Nephron progenitor cell (in vitro differentiated cells): ENCODE results near the gene C3.
A peak's percentile ranks its signal among the peaks of the same experiment; 100 is the strongest.

ENCODE experiments used
- DNase-seq: peaks from one replicate; pipeline ENCODE4 v3.0.0; 2021
- H3K27ac Mint-ChIP-seq: 2 replicates; pipeline ENCODE4 v1.8.0; 2021; ENCODE audit warnings: mild to moderate bottlenecking, moderate library complexity, mixed read lengths
- H3K27me3 Mint-ChIP-seq: 2 replicates; pipeline ENCODE4 v1.8.0; 2021; ENCODE audit warnings: mild to moderate bottlenecking, low read depth, mixed read lengths; ENCODE audit not compliant: poor library complexity
- H3K36me3 Mint-ChIP-seq: 2 replicates; pipeline ENCODE4 v1.8.0; 2021; ENCODE audit warnings: low read depth, mixed read lengths
- H3K4me1 Mint-ChIP-seq: 2 replicates; pipeline ENCODE4 v1.8.0; 2021; ENCODE audit warnings: mixed read lengths
- H3K4me3 Mint-ChIP-seq: 2 replicates; pipeline ENCODE4 v1.8.0; 2021; ENCODE audit warnings: mild to moderate bottlenecking, moderate library complexity, mixed read lengths
- H3K9me3 Mint-ChIP-seq: 2 replicates; pipeline ENCODE4 v1.8.0; 2021; ENCODE audit warnings: mild to moderate bottlenecking, moderate library complexity, mixed read lengths
- CTCF ChIP-seq: fragments of 200-600 bp; sonication (generic); IDR thresholded peaks from 2 replicates; pipeline ENCODE4 v1.5.0; 2021; ENCODE audit warnings: antibody characterized with exemption

Gene C3

DNA sequence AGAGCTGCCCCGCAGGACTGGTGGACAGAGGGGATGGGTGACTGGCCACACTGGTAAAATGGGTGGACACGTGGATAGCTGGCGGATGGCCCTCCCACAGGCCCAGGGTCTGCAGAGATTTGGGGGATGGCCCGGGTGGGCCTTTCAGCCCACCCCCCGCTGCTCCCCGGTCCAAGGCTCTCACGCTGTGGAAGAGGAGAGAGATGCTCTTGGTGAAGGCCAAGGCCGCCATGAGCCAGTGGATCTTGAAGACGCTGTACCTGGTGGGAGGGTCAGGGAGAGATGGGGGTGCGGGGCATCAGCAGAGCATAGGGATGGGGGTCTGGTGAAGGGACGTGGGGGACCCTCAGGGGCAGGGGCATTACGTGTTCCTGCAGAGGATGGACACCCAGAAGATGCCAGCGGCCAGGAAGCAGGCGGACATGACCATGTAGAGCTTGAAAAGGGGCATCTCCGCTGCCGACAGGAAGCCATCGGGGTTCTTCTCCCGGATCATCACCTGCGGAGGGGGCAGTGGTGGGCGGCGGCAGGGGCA lies 12.4 kb upstream of the C3 start:
- no peak overlapping the region for H3K27ac Mint-ChIP-seq
- H3K9me3 Mint-ChIP-seq: peaks cover 5% of the 10 kb centered on the region
- TF ChIP-seq CTCF: no peak
- peaks cover 51% of the 10 kb centered on the region for H3K4me1 Mint-ChIP-seq
- DNase-seq: no peak
- H3K27me3 Mint-ChIP-seq: no peaks in the 10 kb centered on the region
- H3K36me3 Mint-ChIP-seq: peaks cover 11% of the 10 kb centered on the region
- H3K4me3 Mint-ChIP-seq: no peak overlapping the region

DNA sequence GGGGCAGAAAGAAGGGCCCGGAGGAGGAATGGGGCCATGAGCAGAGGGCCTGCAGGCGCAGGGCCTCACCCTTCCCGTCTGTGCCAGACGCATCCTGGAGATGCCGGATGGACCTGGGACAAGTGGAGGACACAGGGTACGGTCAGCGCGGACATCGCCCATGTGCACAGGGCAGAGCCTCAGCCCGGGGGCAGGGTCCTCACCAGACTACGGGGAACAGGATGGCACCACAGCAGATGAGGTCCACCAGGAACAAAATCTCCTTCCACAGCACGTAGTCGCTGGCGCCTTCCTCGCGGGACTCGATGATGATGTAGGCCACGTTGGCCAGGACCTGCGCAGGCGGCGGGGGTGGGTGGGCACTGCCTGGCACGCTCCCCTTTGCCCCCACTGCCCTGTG lies 11.4 kb upstream of the C3 start:
- no peak for TF ChIP-seq CTCF
- peaks cover 50% of the 10 kb centered on the region for H3K4me1 Mint-ChIP-seq
- no peaks in the 10 kb centered on the region for H3K27me3 Mint-ChIP-seq
- H3K36me3 Mint-ChIP-seq: peaks cover 11% of the 10 kb centered on the region
- peaks cover 5% of the 10 kb centered on the region for H3K9me3 Mint-ChIP-seq
- no peak overlapping the region for H3K27ac Mint-ChIP-seq
- H3K4me3 Mint-ChIP-seq: no peak overlapping the region
- DNase-seq: no peak

GRCh38 chr19:6730941-6731670 lies 10.7 kb upstream of the C3 start:
- Mint-ChIP-seq H3K27ac (no peak overlapping the region), H3K36me3 (peaks cover 11% of the 10 kb centered on the region), H3K4me1 (peaks cover 44% of the 10 kb centered on the region), H3K27me3 (no peaks in the 10 kb centered on the region), H3K9me3 (peaks cover 5% of the 10 kb centered on the region), H3K4me3 (no peak overlapping the region)
- no peak for TF ChIP-seq CTCF
- DNase-seq: no peak

GRCh38 chr19:6730153-6730804 lies 9.8 kb upstream of the C3 start:
- H3K9me3 Mint-ChIP-seq: peaks cover 5% of the 10 kb centered on the region
- H3K4me1 Mint-ChIP-seq: peaks cover 40% of the 10 kb centered on the region
- no peak for TF ChIP-seq CTCF
- peaks cover 11% of the 10 kb centered on the region for H3K36me3 Mint-ChIP-seq
- peaks cover 3% of the 10 kb centered on the region for H3K27me3 Mint-ChIP-seq
- H3K27ac Mint-ChIP-seq: no peak overlapping the region
- DNase-seq: peak; percentile 81
- H3K4me3 Mint-ChIP-seq: peak overlapping the region; percentile 47

- H3K4me1 Mint-ChIP-seq: peaks cover 37% of the 10 kb centered on the region
- no peak for DNase-seq
- H3K4me3 Mint-ChIP-seq: peak overlapping the region; percentile 36
- no peak overlapping the region for H3K27ac Mint-ChIP-seq
- peaks cover 11% of the 10 kb centered on the region for H3K36me3 Mint-ChIP-seq
- no peak for TF ChIP-seq CTCF
- H3K27me3 Mint-ChIP-seq: peaks cover 6% of the 10 kb centered on the region
- H3K9me3 Mint-ChIP-seq: peaks cover 5% of the 10 kb centered on the region
Measured at GRCh38 chr19:6729573-6730152, 9.2 kb upstream of the C3 start.
